ENCODE measurements around the gene AHNAK2.

The AHNAK2 gene

GRCh38 chr14:104937694-104938365, 40.3 kb downstream of the AHNAK2 start:
- no peak for DNase-seq (ENCODE audit: low read depth)
- TF ChIP-seq CTCF (conservative IDR thresholded peaks at IDR 0.05; ENCODE audit: control insufficient read depth, insufficient read depth, low read depth, low read length), result no peak
- no peak overlapping the region for H3K4me3 ChIP-seq (ENCODE audit: control insufficient read depth, low read depth, low read length)

GRCh38 chr14:104937161-104937560, 41.0 kb downstream of the AHNAK2 start:
- no peak for DNase-seq (ENCODE audit: low read depth)
- no peak overlapping the region for H3K4me3 ChIP-seq (ENCODE audit: control insufficient read depth, low read depth, low read length)

GRCh38 chr14:104936361-104937155, 41.6 kb downstream of the AHNAK2 start:
- no peak for TF ChIP-seq CTCF (conservative IDR thresholded peaks at IDR 0.05; ENCODE audit: control insufficient read depth, insufficient read depth, low read depth, low read length)
- DNase-seq (ENCODE audit: low read depth), result no peak

More at GRCh38 chr14:104937161-104937560, 41.0 kb downstream of the AHNAK2 start:
- no peak for TF ChIP-seq CTCF (conservative IDR thresholded peaks at IDR 0.05; ENCODE audit: control insufficient read depth, insufficient read depth, low read depth, low read length)

GRCh38 chr14:104935955-104936354, 42.2 kb downstream of the AHNAK2 start:
- H3K4me3 ChIP-seq (ENCODE audit: control insufficient read depth, low read depth, low read length), result no peak overlapping the region
- TF ChIP-seq CTCF (conservative IDR thresholded peaks at IDR 0.05; ENCODE audit: control insufficient read depth, insufficient read depth, low read depth, low read length), result no peak
- DNase-seq (ENCODE audit: low read depth), result no peak

More at GRCh38 chr14:104936361-104937155, 41.6 kb downstream of the AHNAK2 start:
- no peak overlapping the region for H3K4me3 ChIP-seq (ENCODE audit: control insufficient read depth, low read depth, low read length)

GRCh38 chr14:104935026-104935650, 43.0 kb downstream of the AHNAK2 start:
- H3K4me3 ChIP-seq (ENCODE audit: control insufficient read depth, low read depth, low read length), result no peak overlapping the region
- DNase-seq (ENCODE audit: low read depth), result no peak

More at GRCh38 chr14:104935026-104935650, 43.0 kb downstream of the AHNAK2 start:
- TF ChIP-seq CTCF (conservative IDR thresholded peaks at IDR 0.05; ENCODE audit: control insufficient read depth, insufficient read depth, low read depth, low read length), result no peak

All from fibroblast of mammary gland (primary cell).